GM18909 (cell line): ENCODE data around the gene TMEM125.

Experiments used
- ATAC-seq: cut with Tn5 transposase; IDR thresholded peaks from one replicate; pipeline ENCODE4 v1.9.1; 2021; ENCODE audit warnings: mild to moderate bottlenecking; ENCODE audit not compliant: unreplicated experiment, poor library complexity

Gene TMEM125

DNA sequence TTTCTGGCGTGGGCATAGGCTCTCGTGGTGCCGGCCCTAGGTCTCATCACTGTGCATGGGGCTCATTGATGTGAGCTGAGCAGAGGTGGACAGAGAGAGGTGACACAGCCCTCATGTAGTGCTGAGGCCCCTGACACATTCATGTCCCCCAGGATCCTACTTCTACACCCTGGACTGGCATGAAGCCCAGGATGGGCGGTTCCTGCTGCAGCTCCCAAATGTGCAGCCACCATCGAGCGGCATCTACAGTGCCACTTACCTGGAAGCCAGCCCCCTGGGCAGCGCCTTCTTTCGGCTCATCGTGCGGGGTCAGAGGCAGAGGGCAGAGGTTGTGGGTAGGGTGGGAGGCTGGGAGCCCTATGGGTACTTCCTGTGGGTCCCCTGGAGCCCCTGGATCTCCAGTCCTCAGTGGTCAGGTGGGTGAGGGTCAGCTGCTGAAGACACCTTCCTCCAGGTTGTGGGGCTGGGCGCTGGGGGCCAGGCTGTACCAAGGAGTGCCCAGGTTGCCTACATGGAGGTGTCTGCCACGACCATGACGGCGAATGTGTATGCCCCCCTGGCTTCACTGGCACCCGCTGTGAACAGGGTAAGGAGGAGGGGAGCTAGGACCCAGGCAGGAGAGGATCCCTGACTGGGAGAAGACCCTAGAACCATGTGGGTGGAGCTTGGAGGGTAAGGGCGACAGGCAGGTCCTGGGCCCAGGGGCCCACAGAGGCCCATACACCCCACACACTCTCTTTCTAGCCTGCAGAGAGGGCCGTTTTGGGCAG is 37.1 kb downstream of the TMEM125 start:
- ATAC-seq, result no peak

DNA sequence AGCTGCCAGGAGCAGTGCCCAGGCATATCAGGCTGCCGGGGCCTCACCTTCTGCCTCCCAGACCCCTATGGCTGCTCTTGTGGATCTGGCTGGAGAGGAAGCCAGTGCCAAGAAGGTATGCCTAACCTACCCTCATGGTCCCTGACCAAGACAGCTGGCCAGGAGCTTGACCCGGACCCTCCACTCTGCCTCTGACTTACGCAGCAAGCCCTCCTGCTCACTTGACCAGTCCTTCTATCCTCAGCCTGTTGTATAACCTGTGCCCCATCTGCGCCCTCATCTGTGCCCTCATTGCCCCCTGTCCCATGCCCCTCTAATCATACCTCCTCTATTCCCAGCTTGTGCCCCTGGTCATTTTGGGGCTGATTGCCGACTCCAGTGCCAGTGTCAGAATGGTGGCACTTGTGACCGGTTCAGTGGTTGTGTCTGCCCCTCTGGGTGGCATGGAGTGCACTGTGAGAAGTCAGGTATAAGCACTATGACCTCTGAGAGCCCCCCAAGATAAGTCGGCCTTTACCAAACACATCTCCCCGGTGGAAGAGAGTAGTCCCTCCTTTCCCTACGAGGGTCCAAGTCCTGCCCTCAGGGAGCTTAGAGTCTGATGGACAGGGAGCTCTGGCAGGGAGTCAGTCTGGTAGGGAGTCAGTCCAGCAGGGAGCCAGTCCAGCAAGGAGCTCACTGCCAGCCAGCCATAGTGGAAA is 37.8 kb downstream of the TMEM125 start:
- no peak for ATAC-seq

DNA sequence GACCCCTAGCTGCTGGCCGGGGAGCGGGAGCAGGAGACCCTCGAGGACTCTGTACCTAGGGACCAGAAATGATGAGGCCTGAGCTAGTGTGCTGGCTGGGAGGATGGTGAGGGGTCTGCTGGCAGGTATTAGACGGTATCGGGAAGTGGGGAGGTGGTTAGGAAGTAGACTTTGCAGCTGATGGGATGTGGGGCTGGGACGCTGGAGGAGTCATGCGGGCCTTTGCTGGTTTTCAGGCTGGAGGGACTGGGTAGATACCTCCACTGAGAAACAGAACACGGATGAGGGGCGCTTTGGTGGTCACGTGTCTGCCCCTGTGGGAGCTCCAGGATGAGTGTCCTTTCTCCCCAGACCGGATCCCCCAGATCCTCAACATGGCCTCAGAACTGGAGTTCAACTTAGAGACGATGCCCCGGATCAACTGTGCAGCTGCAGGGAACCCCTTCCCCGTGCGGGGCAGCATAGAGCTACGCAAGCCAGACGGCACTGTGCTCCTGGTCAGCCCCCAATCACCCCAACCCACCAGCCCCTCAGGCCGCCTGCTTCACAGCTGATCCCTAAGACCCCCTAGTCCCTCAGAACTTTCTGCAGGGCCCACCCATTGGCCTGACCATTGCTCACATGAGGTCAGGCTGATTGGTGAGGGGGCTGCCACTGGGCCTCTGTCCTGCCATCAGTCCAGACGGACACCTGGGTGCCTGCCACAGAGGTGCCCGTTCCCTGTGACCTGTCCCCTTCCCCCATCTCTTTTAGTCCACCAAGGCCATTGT is 39.0 kb downstream of the TMEM125 start:
- ATAC-seq, result no peak

DNA sequence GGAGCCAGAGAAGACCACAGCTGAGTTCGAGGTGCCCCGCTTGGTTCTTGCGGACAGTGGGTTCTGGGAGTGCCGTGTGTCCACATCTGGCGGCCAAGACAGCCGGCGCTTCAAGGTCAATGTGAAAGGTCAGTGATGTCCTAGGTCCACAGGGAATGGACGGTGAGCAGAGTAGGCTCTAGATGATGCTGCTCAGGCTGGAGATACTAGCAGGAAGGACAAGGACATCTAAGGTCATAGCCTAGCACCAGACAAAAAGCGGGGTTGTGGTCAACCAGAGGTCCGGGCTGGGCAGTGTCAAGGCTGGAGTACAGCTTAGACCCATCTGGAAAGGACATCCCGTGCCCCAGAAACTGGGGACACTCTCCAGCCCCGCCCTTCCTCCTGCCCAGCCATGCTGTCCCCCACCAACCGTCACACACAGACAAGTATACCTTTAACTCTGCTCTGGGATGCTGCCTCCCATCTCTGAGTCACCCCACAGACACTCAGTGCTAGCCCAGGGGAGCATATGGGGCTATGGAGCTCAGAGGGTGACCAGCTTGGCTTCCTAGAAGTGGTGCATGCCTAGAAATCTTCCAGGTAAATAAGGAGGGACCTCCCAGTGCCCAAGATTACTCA is 39.7 kb downstream of the TMEM125 start:
- no peak for ATAC-seq

DNA sequence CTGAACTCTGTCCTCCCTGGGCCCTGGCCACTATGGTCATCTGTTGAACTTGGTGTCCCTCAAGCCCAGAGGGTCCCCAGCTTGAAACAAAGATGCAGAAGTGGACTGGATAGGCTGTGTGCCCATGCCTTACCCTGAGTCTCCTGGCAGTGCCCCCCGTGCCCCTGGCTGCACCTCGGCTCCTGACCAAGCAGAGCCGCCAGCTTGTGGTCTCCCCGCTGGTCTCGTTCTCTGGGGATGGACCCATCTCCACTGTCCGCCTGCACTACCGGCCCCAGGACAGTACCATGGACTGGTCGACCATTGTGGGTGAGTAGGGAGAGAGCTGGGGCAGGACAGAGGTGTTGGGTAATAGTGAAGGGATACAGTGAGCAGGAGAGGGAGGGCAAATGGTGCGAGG is 41.7 kb downstream of the TMEM125 start:
- no peak for ATAC-seq

DNA sequence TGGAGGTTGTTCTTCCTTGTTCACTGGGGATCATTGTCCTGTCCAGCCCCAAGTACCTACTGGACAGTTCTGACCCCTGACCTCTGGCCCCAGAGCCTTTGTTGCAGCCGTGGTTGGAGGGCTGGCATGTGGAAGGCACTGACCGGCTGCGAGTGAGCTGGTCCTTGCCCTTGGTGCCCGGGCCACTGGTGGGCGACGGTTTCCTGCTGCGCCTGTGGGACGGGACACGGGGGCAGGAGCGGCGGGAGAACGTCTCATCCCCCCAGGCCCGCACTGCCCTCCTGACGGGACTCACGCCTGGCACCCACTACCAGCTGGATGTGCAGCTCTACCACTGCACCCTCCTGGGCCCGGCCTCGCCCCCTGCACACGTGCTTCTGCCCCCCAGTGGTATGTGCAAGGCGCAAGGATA is 42.4 kb downstream of the TMEM125 start:
- no peak for ATAC-seq

DNA sequence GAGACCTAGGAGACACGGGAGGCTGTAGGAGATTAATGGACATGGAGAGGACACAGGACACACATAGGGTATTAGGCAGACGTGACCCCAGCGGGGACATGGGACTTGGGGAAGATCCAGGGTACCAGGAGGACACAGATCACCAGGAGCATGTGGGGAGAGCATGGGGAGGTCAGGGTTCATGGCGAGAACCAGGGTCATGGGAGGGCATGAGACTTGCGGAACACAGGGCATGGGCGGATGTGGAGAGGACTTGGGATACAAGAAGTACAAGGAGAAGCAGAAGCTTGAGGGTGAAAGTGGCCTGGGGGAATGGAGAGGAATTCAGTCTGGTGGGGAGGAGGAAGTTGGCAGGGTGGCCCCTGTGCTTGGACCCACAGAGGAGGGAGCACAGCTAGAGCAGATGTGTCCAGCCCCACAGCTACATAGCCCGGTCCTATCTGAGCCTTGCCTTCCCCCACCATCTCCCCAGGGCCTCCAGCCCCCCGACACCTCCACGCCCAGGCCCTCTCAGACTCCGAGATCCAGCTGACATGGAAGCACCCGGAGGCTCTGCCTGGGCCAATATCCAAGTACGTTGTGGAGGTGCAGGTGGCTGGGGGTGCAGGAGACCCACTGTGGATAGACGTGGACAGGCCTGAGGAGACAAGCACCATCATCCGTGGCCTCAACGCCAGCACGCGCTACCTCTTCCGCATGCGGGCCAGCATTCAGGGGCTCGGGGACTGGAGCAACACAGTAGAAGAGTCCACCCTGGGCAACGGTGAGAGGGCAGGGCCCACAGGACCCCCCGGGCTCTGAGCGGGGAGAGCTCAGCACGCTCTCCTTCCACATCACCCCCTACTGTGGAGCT is 43.1 kb downstream of the TMEM125 start:
- no peak for ATAC-seq

DNA sequence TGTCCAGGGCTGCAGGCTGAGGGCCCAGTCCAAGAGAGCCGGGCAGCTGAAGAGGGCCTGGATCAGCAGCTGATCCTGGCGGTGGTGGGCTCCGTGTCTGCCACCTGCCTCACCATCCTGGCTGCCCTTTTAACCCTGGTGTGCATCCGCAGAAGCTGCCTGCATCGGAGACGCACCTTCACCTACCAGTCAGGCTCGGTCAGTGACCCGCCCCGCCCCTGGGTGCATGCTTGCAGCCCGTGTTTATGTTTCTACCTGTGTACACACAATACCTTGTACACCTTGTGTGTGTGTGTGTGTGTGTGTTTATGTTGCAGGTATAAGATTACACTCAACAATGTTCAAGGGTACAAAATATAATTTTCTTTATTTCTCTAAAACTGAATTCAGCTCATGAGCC is 44.0 kb downstream of the TMEM125 start:
- no peak for ATAC-seq

DNA sequence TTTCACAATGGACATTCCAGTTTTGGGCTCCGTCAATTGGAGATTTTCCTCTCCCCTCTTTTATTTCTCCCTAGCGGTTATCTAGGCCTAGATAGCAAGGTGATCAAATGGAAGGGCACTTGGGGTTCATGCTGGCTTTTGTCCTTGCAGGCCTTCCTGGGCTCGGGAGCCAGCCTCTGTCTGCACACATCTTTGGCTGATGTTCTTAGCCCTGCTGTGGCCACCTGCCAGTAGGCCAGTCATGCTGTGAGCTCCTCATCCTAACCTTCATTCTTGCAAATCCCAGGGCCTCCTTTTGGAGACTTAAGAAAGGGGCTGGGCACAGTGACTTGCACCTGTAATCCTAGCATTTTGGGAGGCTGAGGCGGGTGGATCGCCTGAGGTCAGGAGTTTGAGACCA is 44.5 kb downstream of the TMEM125 start:
- ATAC-seq, result no peak

DNA sequence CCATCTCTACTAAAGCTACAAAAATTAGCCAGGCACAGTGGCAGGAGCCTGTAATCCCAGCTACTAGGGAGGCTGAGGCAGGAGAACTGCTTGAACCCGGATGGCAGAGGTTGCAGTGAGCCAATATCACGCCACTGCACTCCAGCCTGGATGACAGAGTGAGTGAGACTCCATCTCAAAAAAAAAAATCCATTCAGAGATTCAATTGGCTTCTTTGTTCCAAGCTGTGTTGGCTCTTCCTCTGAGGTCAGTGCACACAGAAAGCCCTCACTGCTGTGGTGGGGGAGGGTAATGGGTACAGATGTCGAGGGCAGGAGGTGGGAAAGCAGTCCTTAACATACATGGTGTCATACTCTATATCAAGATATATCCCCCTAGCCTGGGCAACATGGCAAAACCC is 45.7 kb downstream of the TMEM125 start:
- ATAC-seq, result no peak

DNA sequence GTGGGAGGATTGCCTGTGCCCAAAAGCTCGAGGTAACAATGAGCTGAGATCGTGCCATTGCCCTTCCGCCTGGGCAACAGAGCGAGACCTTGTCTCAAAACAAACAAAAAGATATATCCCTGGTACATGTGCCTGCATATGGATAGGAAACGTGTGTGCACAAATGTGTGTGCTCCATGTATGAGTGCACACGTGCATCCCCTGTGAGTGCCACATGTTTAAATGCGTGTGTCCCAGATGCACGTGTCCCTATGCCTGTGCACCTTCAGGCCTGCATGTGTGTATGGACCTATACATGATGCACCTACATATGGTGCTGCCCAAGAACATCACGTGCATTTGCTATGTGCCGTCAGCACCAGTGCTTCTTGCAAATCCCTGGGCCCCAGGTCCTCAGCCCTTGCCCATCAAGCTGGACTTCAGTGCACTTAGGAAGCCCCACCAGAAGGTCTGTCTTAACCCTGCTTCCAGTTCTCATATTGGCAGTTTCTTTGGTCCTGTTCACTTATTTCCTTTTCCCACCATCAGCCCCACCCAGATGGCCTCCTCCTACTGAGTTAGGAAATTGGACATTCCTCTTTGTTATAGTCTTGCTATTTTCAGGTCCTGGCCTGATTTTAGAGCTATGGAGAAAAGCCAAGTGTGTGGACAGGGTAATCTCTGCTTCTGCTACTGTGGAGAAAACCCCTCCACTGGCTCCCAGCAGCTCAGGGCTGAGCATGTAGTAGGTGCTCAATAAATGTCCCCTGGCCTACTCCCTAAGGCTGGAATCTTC is 46.4 kb downstream of the TMEM125 start:
- no peak for ATAC-seq

DNA sequence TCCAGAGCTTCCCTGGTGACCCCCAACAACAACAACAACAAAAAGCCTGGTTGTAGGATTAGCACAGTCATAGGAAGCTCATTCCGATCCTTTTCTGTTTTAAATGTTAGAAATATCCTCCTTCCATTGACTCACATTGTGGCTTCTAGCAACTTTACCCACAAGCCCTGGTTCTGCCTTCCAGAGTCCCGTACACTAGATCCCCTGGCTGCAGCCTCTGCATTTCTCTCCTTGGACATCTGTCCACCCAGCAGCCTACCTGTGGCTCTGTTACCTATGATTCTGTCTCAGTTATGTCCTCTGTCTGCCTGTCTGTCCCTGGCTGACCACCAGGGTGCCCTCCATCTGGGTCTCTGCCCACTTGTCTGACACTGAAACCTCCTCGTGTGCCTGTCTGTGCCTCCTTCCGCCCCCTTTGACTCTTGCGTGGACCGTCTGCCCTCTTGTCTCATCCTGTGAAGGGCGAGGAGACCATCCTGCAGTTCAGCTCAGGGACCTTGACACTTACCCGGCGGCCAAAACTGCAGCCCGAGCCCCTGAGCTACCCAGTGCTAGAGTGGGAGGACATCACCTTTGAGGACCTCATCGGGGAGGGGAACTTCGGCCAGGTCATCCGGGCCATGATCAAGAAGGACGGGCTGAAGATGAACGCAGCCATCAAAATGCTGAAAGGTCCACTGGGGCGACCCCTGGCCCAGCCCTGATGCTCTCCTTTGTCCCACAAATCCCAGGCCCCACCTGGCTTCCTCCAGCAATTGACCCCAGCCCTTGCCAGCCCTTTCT is 47.1 kb downstream of the TMEM125 start:
- no peak for ATAC-seq

DNA sequence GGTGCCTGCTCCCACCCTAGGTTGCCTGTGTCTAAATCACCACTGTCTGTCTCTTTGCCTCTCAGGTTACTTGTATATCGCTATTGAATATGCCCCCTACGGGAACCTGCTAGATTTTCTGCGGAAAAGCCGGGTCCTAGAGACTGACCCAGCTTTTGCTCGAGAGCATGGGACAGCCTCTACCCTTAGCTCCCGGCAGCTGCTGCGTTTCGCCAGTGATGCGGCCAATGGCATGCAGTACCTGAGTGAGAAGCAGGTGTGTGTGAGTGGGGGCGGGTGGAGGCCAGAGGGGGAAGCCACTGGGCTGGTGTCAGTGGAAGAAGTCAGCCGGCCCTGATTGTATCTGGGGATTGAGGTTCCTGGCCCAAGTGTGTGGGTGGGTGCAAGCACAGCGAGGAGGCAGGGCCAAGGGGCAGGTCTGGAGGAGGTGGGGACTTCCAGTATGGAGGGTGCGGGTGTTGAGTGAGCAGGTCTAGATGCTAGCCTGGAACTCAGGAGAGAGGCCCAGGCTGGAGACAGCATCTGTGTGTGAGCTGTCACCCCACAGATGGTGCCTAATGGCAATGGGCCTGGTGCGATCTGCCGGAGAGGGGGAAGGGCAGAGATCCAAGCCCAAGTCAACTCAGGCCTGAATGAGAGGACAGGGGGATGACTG is 48.2 kb downstream of the TMEM125 start:
- ATAC-seq, result no peak

DNA sequence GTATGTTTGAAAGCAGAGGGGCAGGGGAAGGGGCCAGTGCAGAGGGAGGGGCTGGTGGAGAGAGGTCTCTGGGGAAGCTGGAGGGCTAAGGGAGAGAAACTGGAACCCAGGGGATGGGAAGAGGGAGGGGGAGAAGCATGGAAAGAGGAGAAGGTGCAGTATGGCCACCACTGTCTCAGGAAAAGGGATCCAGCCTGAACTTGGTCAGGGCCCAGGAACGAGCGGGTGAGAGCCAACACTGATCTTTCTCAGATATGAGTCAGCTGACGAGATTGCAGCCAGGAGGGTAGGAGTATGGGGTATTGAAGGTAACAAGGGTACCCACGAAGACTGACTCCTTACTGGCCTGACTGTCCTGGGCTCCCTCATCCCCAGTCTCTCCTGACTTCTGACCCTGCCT is 49.0 kb downstream of the TMEM125 start:
- ATAC-seq, result no peak

DNA sequence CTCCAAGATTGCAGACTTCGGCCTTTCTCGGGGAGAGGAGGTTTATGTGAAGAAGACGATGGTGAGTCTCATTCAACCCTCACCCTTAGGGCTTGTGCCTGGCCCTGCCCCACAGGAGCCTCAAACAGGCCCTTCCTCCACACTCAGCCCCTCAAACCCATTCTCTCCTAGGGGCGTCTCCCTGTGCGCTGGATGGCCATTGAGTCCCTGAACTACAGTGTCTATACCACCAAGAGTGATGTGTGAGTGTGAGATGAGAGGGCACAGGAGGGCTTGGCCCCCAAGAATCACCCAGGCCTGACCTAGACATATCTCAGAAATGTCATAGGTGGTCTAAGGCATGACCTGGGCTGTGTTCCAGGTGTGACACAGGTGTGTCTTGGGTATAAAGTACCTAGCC is 49.5 kb downstream of the TMEM125 start:
- no peak for ATAC-seq

DNA sequence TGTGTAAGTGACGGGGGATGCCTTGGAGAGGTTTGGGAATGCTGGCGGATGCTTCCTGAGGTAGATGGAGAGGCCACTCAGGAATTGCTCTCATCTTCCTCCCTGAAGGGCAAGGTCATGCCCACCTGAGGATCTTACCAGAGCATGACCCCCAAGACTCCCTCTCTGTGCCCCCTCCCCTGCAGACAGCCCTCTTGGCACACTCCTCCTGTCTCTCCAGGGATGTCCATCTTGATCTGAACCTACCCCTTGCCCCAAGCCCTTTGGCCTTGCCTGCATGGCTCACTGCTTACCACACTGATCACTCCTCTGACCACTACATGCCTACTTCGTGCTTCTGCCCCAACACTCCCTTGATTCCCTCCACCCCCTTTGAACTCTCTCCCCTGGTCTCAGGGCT is 50.0 kb downstream of the TMEM125 start:
- no peak for ATAC-seq

DNA sequence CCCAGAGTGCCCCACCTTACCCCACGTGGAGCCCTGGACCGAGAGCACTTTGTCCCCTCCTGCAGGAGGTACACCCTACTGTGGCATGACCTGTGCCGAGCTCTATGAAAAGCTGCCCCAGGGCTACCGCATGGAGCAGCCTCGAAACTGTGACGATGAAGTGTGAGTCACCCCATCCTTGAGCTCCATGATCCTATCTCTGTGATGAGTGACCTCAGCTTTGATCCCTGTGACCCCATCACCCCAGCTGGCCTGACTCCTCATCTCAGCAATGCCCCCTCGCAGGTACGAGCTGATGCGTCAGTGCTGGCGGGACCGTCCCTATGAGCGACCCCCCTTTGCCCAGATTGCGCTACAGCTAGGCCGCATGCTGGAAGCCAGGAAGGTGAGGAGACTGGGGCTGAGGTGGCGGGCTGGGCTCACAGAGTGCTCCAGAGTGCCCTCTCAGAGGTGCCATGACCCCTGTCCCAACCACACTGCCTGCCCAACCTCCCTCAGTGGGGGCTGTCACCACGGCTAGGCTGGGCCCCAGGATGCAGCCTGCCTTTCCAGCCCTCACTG is 51.6 kb downstream of the TMEM125 start:
- no peak for ATAC-seq

DNA sequence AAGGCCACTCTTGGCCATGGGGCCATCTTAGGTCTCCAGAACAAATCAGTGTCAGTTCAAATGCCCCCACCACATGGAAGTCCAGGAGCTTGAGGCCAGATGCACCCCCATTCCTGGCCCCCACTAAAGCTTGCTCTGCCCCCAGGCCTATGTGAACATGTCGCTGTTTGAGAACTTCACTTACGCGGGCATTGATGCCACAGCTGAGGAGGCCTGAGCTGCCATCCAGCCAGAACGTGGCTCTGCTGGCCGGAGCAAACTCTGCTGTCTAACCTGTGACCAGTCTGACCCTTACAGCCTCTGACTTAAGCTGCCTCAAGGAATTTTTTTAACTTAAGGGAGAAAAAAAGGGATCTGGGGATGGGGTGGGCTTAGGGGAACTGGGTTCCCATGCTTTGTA is 52.7 kb downstream of the TMEM125 start:
- no peak for ATAC-seq
